Keratinocyte (primary cell): ENCODE measurements around the gene DHX35. TPM values are rescaled to one million over a fixed set of nuclear protein-coding genes. Genes with fewer than 3 reads are reported as not detected.

Source experiments
- DNase-seq: peaks from one replicate; pipeline ENCODE4 v3.0.0-alpha.2; 2011; ENCODE audit warnings: low read depth, missing footprints, low spot score
- FAIRE-seq: peaks from 2 replicates; lab custom pipeline; 2011; peaks lifted over from hg19 to GRCh38; lab: Jason Lieb, UNC
- H2AFZ ChIP-seq: 2 replicates; pipeline ENCODE4 v1.6.0; 2012; ENCODE audit warnings: low read length, control low read depth, inconsistent platforms; ENCODE audit not compliant: control insufficient read depth
- H3K27ac ChIP-seq: 2 replicates; pipeline ENCODE4 v1.5.1; 2011; ENCODE audit warnings: low read length; ENCODE audit not compliant: control insufficient read depth, insufficient read depth
- H3K27me3 ChIP-seq: 3 replicates; pipeline ENCODE4 v1.6.0; 2011; ENCODE audit warnings: low read length; ENCODE audit not compliant: control insufficient read depth, insufficient read depth; ENCODE audit errors: extremely low read depth
- H3K36me3 ChIP-seq, 2 experiments: 2 replicates in 1 of 2; 3 replicates in 1 of 2; pipeline ENCODE4 v1.5.1; 2011; ENCODE audit warnings: low read length in 2 of 2, mild to moderate bottlenecking in 1 of 2; ENCODE audit not compliant: control insufficient read depth in 2 of 2, insufficient read depth in 2 of 2; ENCODE audit errors: extremely low read depth in 1 of 2
- H3K4me1 ChIP-seq: 3 replicates; pipeline ENCODE4 v1.5.1; 2011; ENCODE audit warnings: low read length; ENCODE audit not compliant: control insufficient read depth, insufficient read depth; ENCODE audit errors: extremely low read depth
- H3K4me2 ChIP-seq: 3 replicates; pipeline ENCODE4 v1.6.0; 2011; ENCODE audit warnings: low read depth, low read length; ENCODE audit not compliant: control insufficient read depth, insufficient read depth; ENCODE audit errors: extremely low read depth
- H3K4me3 ChIP-seq, 3 experiments: fragments of 200-600 bp in 1 of 3; sonication (generic) in 1 of 3; 2 replicates in 2 of 3; 3 replicates in 1 of 3; pipeline ENCODE4 v1.5.1; 2011 to 2016; ENCODE audit warnings: low read length in 3 of 3, mild to moderate bottlenecking in 3 of 3, control low read depth in 2 of 3, inconsistent platforms in 1 of 3, low read depth in 1 of 3, mixed read lengths in 1 of 3, mixed run types in 1 of 3, moderate library complexity in 1 of 3; ENCODE audit not compliant: control insufficient read depth in 2 of 3, insufficient read depth in 2 of 3; ENCODE audit errors: extremely low read depth in 1 of 3
- H3K79me2 ChIP-seq: 2 replicates; pipeline ENCODE4 v1.6.0; 2012; ENCODE audit warnings: low read length; ENCODE audit not compliant: control insufficient read depth, insufficient read depth
- H3K9ac ChIP-seq: 3 replicates; pipeline ENCODE4 v1.6.0; 2011; ENCODE audit warnings: low read length; ENCODE audit not compliant: control insufficient read depth, insufficient read depth; ENCODE audit errors: extremely low read depth
- H3K9me1 ChIP-seq: 3 replicates; pipeline ENCODE4 v1.6.0; 2011; ENCODE audit warnings: low read length; ENCODE audit not compliant: control insufficient read depth, insufficient read depth; ENCODE audit errors: extremely low read depth
- H3K9me3 ChIP-seq: 2 replicates; pipeline ENCODE4 v1.5.1; 2012; ENCODE audit warnings: low read depth, low read length; ENCODE audit not compliant: control insufficient read depth
- H4K20me1 ChIP-seq: 3 replicates; pipeline ENCODE4 v1.6.0; 2011; ENCODE audit warnings: low read length; ENCODE audit not compliant: control insufficient read depth, insufficient read depth; ENCODE audit errors: extremely low read depth
- EZH2 ChIP-seq: IDR thresholded peaks from one replicate; pipeline ENCODE4 v1.6.1; 2012; ENCODE audit warnings: inconsistent platforms, mild to moderate bottlenecking, low read length, moderate library complexity
- dilution Hi-C: fragments of 300-500 bp; cut with MboI; formaldehyde crosslinking; loops from one replicate; pipeline ENCODE4 v1.7.0; 2020; ENCODE audit warnings: low sequenced_read_pairs; ENCODE audit not compliant: extremely low pct_ligation_motif_present
- polyA plus RNA-seq, 5 experiments: library from polyadenylated mRNA; depleted of rRNA in 3 of 5; stranded (reverse) in 3 of 5; stranded (forward) in 1 of 5; unstranded in 1 of 5; fragments of >200 nt; gene quantifications; 1 replicate in 1 of 5; 2 replicates in 3 of 5; 3 replicates in 1 of 5; pipeline versions ENCODE4 v1.2.1 to v1.2.3, GENCODE V29; 2011 to 2012; ENCODE audit warnings: missing spikeins in 2 of 5, low read depth in 1 of 5, low replicate concordance in 1 of 5
- TF ChIP-seq, protein P1 (sequence below), 3 experiments: IDR thresholded peaks in 1 of 3; conservative IDR thresholded peaks in 1 of 3; optimal IDR thresholded peaks in 1 of 3; 2 replicates in 2 of 3; 3 replicates in 1 of 3; pipeline versions ENCODE3 to v1.5.1; 2011; ENCODE audit warnings: low read length in 3 of 3, mild to moderate bottlenecking in 3 of 3, moderate library complexity in 2 of 3, control low read depth in 1 of 3, inconsistent platforms in 1 of 3; ENCODE audit not compliant: insufficient read depth in 2 of 3; ENCODE audit errors: extremely low read depth in 1 of 3

Gene DHX35
- polyA plus RNA-seq, 1 donor (not counting 4 experiments of a cell fraction or from before 2014, with no cell fraction given): 9.8 TPM

DNA sequence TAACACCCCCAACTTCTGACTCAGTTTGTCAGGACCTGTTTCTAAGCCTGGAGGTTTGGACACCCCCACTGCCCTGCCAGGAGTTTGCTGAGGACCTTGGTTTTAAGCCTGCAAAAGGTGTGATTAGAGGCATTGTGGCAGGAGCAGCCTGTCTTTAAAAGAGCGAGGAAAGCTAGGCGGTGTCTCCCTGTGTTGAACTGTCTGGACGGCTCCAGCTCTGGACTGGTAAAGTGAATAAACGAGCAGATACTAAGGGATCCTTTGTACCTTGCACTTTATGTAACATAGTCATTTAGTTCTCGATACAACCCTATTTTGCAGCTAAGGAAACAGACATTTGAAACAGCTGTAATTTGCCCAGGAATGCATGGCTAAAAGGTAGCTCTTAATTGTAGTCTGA lies 21.5 kb upstream of the DHX35 start:
- H3K79me2 ChIP-seq: peaks cover 71% of the 10 kb centered on the region

DNA sequence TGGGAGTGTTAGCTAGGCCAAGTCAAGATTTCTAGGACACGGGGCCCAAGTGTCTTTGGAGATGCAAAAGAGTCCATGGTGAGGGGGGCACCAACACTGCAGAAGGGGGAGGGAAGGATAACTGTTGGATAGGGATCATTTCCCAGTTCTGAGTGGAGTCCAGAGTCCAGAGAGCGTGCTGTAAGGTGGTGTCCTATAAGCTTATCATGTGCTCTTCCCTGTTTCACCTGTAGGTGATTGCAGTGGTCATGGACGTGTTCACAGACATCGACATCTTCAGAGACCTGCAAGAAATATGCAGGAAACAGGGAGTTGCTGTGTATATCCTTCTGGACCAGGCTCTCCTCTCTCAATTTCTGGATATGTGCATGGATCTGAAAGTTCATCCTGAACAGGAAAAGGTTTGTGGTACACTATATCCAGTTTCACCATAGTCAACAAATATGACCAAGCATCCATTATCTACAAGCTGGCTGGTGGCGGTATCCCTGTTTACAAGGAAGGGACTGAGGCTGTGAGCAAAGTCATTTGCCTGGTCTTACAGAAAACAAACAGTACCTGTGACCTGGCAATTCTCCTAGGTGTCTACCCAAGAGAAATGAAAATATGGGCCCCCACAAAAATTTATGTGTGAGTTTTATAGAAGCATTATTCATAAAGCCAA lies 20.3 kb upstream of the DHX35 start:
- H3K79me2 ChIP-seq: peaks cover 62% of the 10 kb centered on the region

More for the DNA sequence above, 21.5 kb upstream of the DHX35 start:
- DNase-seq (no peak), FAIRE-seq (no peak)
- H4K20me1 ChIP-seq: peaks cover 2% of the 10 kb centered on the region
- TF ChIP-seq EZH2: no peak
- TF ChIP-seq, protein P1, sequence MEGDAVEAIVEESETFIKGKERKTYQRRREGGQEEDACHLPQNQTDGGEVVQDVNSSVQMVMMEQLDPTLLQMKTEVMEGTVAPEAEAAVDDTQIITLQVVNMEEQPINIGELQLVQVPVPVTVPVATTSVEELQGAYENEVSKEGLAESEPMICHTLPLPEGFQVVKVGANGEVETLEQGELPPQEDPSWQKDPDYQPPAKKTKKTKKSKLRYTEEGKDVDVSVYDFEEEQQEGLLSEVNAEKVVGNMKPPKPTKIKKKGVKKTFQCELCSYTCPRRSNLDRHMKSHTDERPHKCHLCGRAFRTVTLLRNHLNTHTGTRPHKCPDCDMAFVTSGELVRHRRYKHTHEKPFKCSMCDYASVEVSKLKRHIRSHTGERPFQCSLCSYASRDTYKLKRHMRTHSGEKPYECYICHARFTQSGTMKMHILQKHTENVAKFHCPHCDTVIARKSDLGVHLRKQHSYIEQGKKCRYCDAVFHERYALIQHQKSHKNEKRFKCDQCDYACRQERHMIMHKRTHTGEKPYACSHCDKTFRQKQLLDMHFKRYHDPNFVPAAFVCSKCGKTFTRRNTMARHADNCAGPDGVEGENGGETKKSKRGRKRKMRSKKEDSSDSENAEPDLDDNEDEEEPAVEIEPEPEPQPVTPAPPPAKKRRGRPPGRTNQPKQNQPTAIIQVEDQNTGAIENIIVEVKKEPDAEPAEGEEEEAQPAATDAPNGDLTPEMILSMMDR (optimal IDR thresholded peaks at IDR 0.05 in 1 of 3, IDR thresholded peaks at IDR 0.05 in 1 of 3, conservative IDR thresholded peaks at IDR 0.05 in 1 of 3; ENCODE audit: extremely low read depth in 1 of 3, insufficient read depth in 2 of 3, low read length in 3 of 3): no peak
- peaks cover 9% of the 10 kb centered on the region for H3K4me1 ChIP-seq
- no peaks in the 10 kb centered on the region for H3K9me3 ChIP-seq
- no peak overlapping the region for H3K4me3 ChIP-seq
- peaks cover 3% of the 10 kb centered on the region for H3K9me1 ChIP-seq
- H3K27me3 ChIP-seq: no peaks in the 10 kb centered on the region
- no peak overlapping the region for H3K9ac ChIP-seq
- H2AFZ ChIP-seq: no peak overlapping the region
- no peak overlapping the region for H3K27ac ChIP-seq
- H3K36me3 ChIP-seq: peaks cover 1 to 41% of the 10 kb centered on the region in 2 experiments
- dilution Hi-C loops: no loop called here
- H3K4me2 ChIP-seq: no peak overlapping the region

More for the DNA sequence above, 20.3 kb upstream of the DHX35 start:
- Histone ChIP-seq H3K9ac (no peak overlapping the region), H3K4me1 (no peaks in the 10 kb centered on the region), H3K9me3 (no peaks in the 10 kb centered on the region), H2AFZ (no peak overlapping the region), H3K4me3 (no peak overlapping the region), H3K9me1 (peaks cover 3% of the 10 kb centered on the region), H3K36me3 (peaks cover 1 to 47% of the 10 kb centered on the region in 2 experiments), H3K4me2 (no peak overlapping the region), H3K27ac (no peak overlapping the region), H4K20me1 (peaks cover 2% of the 10 kb centered on the region), H3K27me3 (no peaks in the 10 kb centered on the region)
- dilution Hi-C loops: no loop called here
- TF ChIP-seq, protein P1 (optimal IDR thresholded peaks at IDR 0.05 in 1 of 3, IDR thresholded peaks at IDR 0.05 in 1 of 3, conservative IDR thresholded peaks at IDR 0.05 in 1 of 3; ENCODE audit: extremely low read depth in 1 of 3, insufficient read depth in 2 of 3, low read length in 3 of 3): peak in 1 of 3 experiments; percentile 27
- TF ChIP-seq EZH2: no peak
- no peak for FAIRE-seq
- DNase-seq: no peak
